Mesenchymal stem cell (in vitro differentiated cells and primary cell): ENCODE data around the gene GCLM.
"Not testable (repeated sequence)": the region's sequence is repeated elsewhere in the genome, so short reads cannot be mapped to it uniquely, and the experiment has no call there.

Experiments
- DNase-seq: peaks from one replicate; pipeline ENCODE4 v3.0.0-alpha.2; 2013
- H2AFZ ChIP-seq: one replicate; pipeline ENCODE4 v1.6.1; 2013; ENCODE audit warnings: low read depth, mild to moderate bottlenecking, control low read depth, inconsistent platforms, low read length, moderate library complexity
- H2AK5ac ChIP-seq: 2 replicates; pipeline ENCODE4 v1.6.1; 2013; ENCODE audit warnings: low read length, moderate library complexity, mild to moderate bottlenecking, inconsistent platforms; ENCODE audit not compliant: severe bottlenecking
- H2BK120ac ChIP-seq: one replicate; pipeline ENCODE4 v1.6.1; 2013; ENCODE audit warnings: low read depth, mild to moderate bottlenecking, inconsistent platforms, low read length, moderate library complexity
- H2BK12ac ChIP-seq, 2 experiments: one replicate each; pipeline ENCODE4 v1.6.1; 2013; ENCODE audit warnings: inconsistent platforms in 2 of 2, low read length in 2 of 2, mild to moderate bottlenecking in 2 of 2, moderate library complexity in 2 of 2, control low read depth in 1 of 2
- H2BK15ac ChIP-seq: one replicate; pipeline ENCODE4 v1.6.1; 2013; ENCODE audit warnings: mild to moderate bottlenecking, low read depth, inconsistent platforms; ENCODE audit not compliant: poor library complexity, severe bottlenecking
- H2BK5ac ChIP-seq: 2 replicates; pipeline ENCODE4 v1.6.1; 2013; ENCODE audit warnings: low read depth, mild to moderate bottlenecking, low read length, control low read depth, inconsistent platforms; ENCODE audit not compliant: poor library complexity, severe bottlenecking
- H3K14ac ChIP-seq, 2 experiments: one replicate each; pipeline ENCODE4 v1.6.1; 2013; ENCODE audit warnings: inconsistent platforms in 2 of 2, low read length in 2 of 2, control low read depth in 1 of 2, mild to moderate bottlenecking in 1 of 2, moderate library complexity in 1 of 2
- H3K18ac ChIP-seq, 2 experiments: one replicate each; pipeline ENCODE4 v1.6.1; 2013; ENCODE audit warnings: inconsistent platforms in 2 of 2, low read length in 2 of 2, control low read depth in 1 of 2, low read depth in 1 of 2, mild to moderate bottlenecking in 1 of 2
- H3K23ac ChIP-seq, 2 experiments: one replicate each; pipeline ENCODE4 v1.6.1; 2013; ENCODE audit warnings: inconsistent platforms in 2 of 2, low read length in 2 of 2, mild to moderate bottlenecking in 2 of 2, moderate library complexity in 2 of 2, control low read depth in 1 of 2
- H3K27ac ChIP-seq: 2 replicates; pipeline ENCODE4 v1.5.1; 2013; ENCODE audit warnings: mild to moderate bottlenecking, moderate library complexity, low read length, control low read depth, inconsistent platforms; ENCODE audit not compliant: poor library complexity, severe bottlenecking
- H3K27me3 ChIP-seq, 2 experiments: 2 replicates each; pipeline versions ENCODE4 v1.6.1 to v1.7.0; 2013; ENCODE audit warnings: low read length in 2 of 2, mild to moderate bottlenecking in 2 of 2, moderate library complexity in 2 of 2, control low read depth in 1 of 2, inconsistent platforms in 1 of 2; ENCODE audit not compliant: control insufficient read depth in 1 of 2, insufficient read depth in 1 of 2
- H3K36me3 ChIP-seq, 2 experiments: 2 replicates each; pipeline versions ENCODE4 v1.6.1 to v1.7.0; 2013; ENCODE audit warnings: low read length in 2 of 2, control low read depth in 1 of 2, inconsistent platforms in 1 of 2, low read depth in 1 of 2, mild to moderate bottlenecking in 1 of 2; ENCODE audit not compliant: insufficient read depth in 2 of 2, control insufficient read depth in 1 of 2
- H3K4ac ChIP-seq, 2 experiments: one replicate each; pipeline ENCODE4 v1.6.1; 2013; ENCODE audit warnings: inconsistent platforms in 2 of 2, low read length in 2 of 2, mild to moderate bottlenecking in 2 of 2, moderate library complexity in 2 of 2, control low read depth in 1 of 2, low read depth in 1 of 2
- H3K4me1 ChIP-seq: 2 replicates; pipeline ENCODE4 v1.6.1; 2013; ENCODE audit warnings: low read depth, low read length, control low read depth; ENCODE audit not compliant: control insufficient read depth, insufficient read depth
- H3K4me2 ChIP-seq: 2 replicates; pipeline ENCODE4 v1.6.1; 2013; ENCODE audit warnings: low read length, mild to moderate bottlenecking, inconsistent platforms; ENCODE audit not compliant: poor library complexity, severe bottlenecking
- H3K4me3 ChIP-seq, 2 experiments: 2 replicates each; pipeline versions ENCODE4 v1.5.1 to v1.7.0; 2013; ENCODE audit warnings: low read length in 2 of 2, mild to moderate bottlenecking in 2 of 2, control low read depth in 1 of 2, low read depth in 1 of 2; ENCODE audit not compliant: insufficient read depth in 1 of 2
- H3K79me1 ChIP-seq: replicated peaks from 2 replicates; pipeline ENCODE4 v1.6.1; 2013; ENCODE audit warnings: mild to moderate bottlenecking, control low read depth, low read length, inconsistent platforms; ENCODE audit not compliant: poor library complexity, severe bottlenecking
- H3K9ac ChIP-seq: 2 replicates; pipeline ENCODE4 v1.7.0; 2013; ENCODE audit warnings: mild to moderate bottlenecking, low read length, moderate library complexity
- H3K9me3 ChIP-seq: 2 replicates; pipeline ENCODE4 v1.7.0; 2013; ENCODE audit warnings: mild to moderate bottlenecking, low read length; ENCODE audit not compliant: control insufficient read depth
- H4K8ac ChIP-seq: one replicate; pipeline ENCODE4 v1.6.1; 2013; ENCODE audit warnings: inconsistent platforms, mild to moderate bottlenecking, low read length, moderate library complexity
- H4K91ac ChIP-seq: one replicate; pipeline ENCODE4 v1.6.1; 2013; ENCODE audit warnings: mild to moderate bottlenecking, low read length, inconsistent platforms
- WGBS: methylation state at CpG from one replicate; pipeline ENCODE4 v1.1.7; 2013; ENCODE audit warnings: mixed read lengths; 5-methylcytosine and 5-hydroxymethylcytosine counted together

GCLM gene

GRCh38 chr1:93925206-93925605 is 16.0 kb upstream of the GCLM start:
- H4K8ac ChIP-seq, result no peak overlapping the region
- H3K14ac ChIP-seq, result no peak overlapping the region
- H3K4me1 ChIP-seq, result no peaks in the 10 kb centered on the region
- H3K4me3 ChIP-seq, result no peak overlapping the region
- DNase-seq, result no peak
- peaks cover 7% of the 10 kb centered on the region for H3K9me3 ChIP-seq
- no peak overlapping the region for H3K27ac ChIP-seq
- no peak overlapping the region for H3K4ac ChIP-seq
- H2AFZ ChIP-seq, result no peak overlapping the region
- no peak overlapping the region for H2BK120ac ChIP-seq
- no peak overlapping the region for H3K9ac ChIP-seq
- no peak overlapping the region for H2AK5ac ChIP-seq
- no peak overlapping the region for H2BK15ac ChIP-seq
- H3K36me3 ChIP-seq, result no peaks in the 10 kb centered on the region
- H3K23ac ChIP-seq, result no peak overlapping the region
- no peak overlapping the region for H4K91ac ChIP-seq
- no peaks in the 10 kb centered on the region for H3K27me3 ChIP-seq
- H2BK12ac ChIP-seq, result no peak overlapping the region
- no peak overlapping the region for H2BK5ac ChIP-seq
- no peak overlapping the region for H3K18ac ChIP-seq
- WGBS, result 96% methylated on average over 3 of the region's 3 CpGs
- H3K79me1 ChIP-seq, result no peaks in the 10 kb centered on the region
- H3K4me2 ChIP-seq, result no peak overlapping the region

GRCh38 chr1:93919780-93920179 is 10.6 kb upstream of the GCLM start:
- no peak overlapping the region for H2AK5ac ChIP-seq
- H3K14ac ChIP-seq, result no peak overlapping the region
- H2BK15ac ChIP-seq, result no peak overlapping the region
- no peak overlapping the region for H4K8ac ChIP-seq
- H3K4me2 ChIP-seq, result no peak overlapping the region
- WGBS, result 17% methylated on average over 1 of the region's 1 CpG
- no peak overlapping the region for H3K27ac ChIP-seq
- H3K4ac ChIP-seq, result no peak overlapping the region
- no peak for DNase-seq
- no peak overlapping the region for H4K91ac ChIP-seq
- no peak overlapping the region for H3K9ac ChIP-seq
- H2BK5ac ChIP-seq, result no peak overlapping the region
- H3K18ac ChIP-seq, result no peak overlapping the region
- no peak overlapping the region for H2BK12ac ChIP-seq
- no peaks in the 10 kb centered on the region for H3K79me1 ChIP-seq
- no peaks in the 10 kb centered on the region for H3K27me3 ChIP-seq
- H3K36me3 ChIP-seq, result no peaks in the 10 kb centered on the region
- no peak overlapping the region for H2BK120ac ChIP-seq
- no peak overlapping the region for H3K23ac ChIP-seq
- H2AFZ ChIP-seq, result no peak overlapping the region
- H3K4me1 ChIP-seq, result no peaks in the 10 kb centered on the region
- no peak overlapping the region for H3K4me3 ChIP-seq
- H3K9me3 ChIP-seq, result peaks cover 5% of the 10 kb centered on the region

- Histone ChIP-seq H2BK12ac (no peak overlapping the region), H4K91ac (no peak overlapping the region), H3K79me1 (no peaks in the 10 kb centered on the region), H3K4ac (no peak overlapping the region), H3K27me3 (no peaks in the 10 kb centered on the region), H2BK5ac (no peak overlapping the region), H3K9ac (no peak overlapping the region), H3K36me3 (no peaks in the 10 kb centered on the region), H3K9me3 (peaks cover 5% of the 10 kb centered on the region), H4K8ac (no peak overlapping the region), H3K4me3 (no peak overlapping the region), H3K18ac (no peak overlapping the region), H3K27ac (no peak overlapping the region), H2BK120ac (no peak overlapping the region), H3K4me1 (no peaks in the 10 kb centered on the region), H3K23ac (no peak overlapping the region), H3K4me2 (no peak overlapping the region), H2AK5ac (no peak overlapping the region), H2AFZ (no peak overlapping the region), H2BK15ac (no peak overlapping the region), H3K14ac (no peak overlapping the region)
- WGBS, result 100% methylated on average over 3 of the region's 10 CpGs
- no peak for DNase-seq
These were observed 8.1 kb upstream of the GCLM start for GRCh38 chr1:93917302-93917701.

GRCh38 chr1:93910880-93911279 is 1.6 kb upstream of the GCLM start:
- not testable (repeated sequence) for H3K9me3 ChIP-seq

More at GRCh38 chr1:93910880-93911279, 1.6 kb upstream of the GCLM start:
- not testable (repeated sequence) for H3K9ac ChIP-seq, H3K79me1 ChIP-seq, H3K4ac ChIP-seq, H4K91ac ChIP-seq, H2BK120ac ChIP-seq, H2BK5ac ChIP-seq, H3K23ac ChIP-seq, H3K4me1 ChIP-seq, H2AK5ac ChIP-seq, H3K14ac ChIP-seq, H3K27me3 ChIP-seq, DNase-seq, H3K36me3 ChIP-seq, H2AFZ ChIP-seq, H2BK12ac ChIP-seq, H3K4me2 ChIP-seq, H3K18ac ChIP-seq, H3K4me3 ChIP-seq, H4K8ac ChIP-seq, H3K27ac ChIP-seq, H2BK15ac ChIP-seq
- 92% methylated on average over 2 of the region's 3 CpGs for WGBS
